Heart left ventricle (tissue), 13 donors: Measurements from ENCODE around the gene RBMS1.

Experiments
- CTCF ChIP-seq, 12 donors: fragments of 200-600 bp; sonication (generic) in 4 of 12; IDR thresholded peaks; one replicate each; pipeline versions ENCODE4 v1.5.0 to v1.8.0; 2018 to 2022; ENCODE audit warnings: antibody characterized with exemption in 12 of 12, mild to moderate bottlenecking in 5 of 12
- POLR2A ChIP-seq, 2 donors: fragments of 450-650 bp; IDR thresholded peaks; one replicate each; pipeline ENCODE4 v1.6.1; 2017; ENCODE audit warnings: antibody characterized with exemption in 2 of 2, mild to moderate bottlenecking in 2 of 2, moderate library complexity in 2 of 2
- donor health status: ischemic (EF 13 %, LVEDD 7.1; RV severe dilation, severe dysfunction).
- donor health status: DM: no; HTN: yes; CAD: no.
- donor health status: DM: no; HTN: no; CAD: no.
- donor health status: ischemic (EF 25% LVEDD 6.9; RV normal size, moderate dysfunction).
- donor health status: ischemic (EF 25% LVEDD 5.7; RV mildly dilated, moderate dysfunction).
- donor health status: ischemic (EF 35%, LVEDD 5.7; RV mildly dilated, moderate dysfunction).
- donor health status: nonischemic (EF 11% LVEDD 7.7; RV severe dilation, severe dysfunction).
- donor health status: DM: yes; HTN: yes; CAD: no.
- donor health status: PGD.
- donor health status: ischemic (EF 29% LVEDD 5.4; RV normal size, mild dysfunction).
- donor health status: nonischemic (EF 23%, LVEDD 6.1; RV moderate dilation, normal function).

DNA sequence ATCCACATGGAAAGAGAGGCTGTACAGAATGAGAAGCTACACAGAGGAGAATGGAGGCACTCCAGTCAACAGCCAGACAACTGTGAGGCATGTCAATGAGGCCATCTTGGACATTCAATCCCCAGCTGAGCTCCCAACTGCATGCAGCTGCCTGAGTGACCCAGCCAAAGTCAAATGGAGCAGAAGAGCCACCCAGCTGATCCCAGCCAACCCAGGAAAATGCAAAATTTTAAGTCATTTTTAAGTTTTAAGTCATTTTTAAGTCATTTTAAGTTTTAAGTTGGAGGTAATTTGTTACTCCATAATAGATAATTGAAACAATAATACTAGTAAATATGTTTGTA is 63.6 kb downstream of the RBMS1 start:
- no peak for TF ChIP-seq POLR2A (IDR thresholded peaks at IDR 0.05)
- TF ChIP-seq CTCF (IDR thresholded peaks at IDR 0.05), result no peak
